ENCODE data around the gene GAS2L3. TPM values are rescaled to one million over a fixed set of nuclear protein-coding genes. Genes with fewer than 3 reads are reported as not detected.

Gene GAS2L3
- total RNA-seq, 1 experiment from 2014 or later: 47.4 TPM

DNA sequence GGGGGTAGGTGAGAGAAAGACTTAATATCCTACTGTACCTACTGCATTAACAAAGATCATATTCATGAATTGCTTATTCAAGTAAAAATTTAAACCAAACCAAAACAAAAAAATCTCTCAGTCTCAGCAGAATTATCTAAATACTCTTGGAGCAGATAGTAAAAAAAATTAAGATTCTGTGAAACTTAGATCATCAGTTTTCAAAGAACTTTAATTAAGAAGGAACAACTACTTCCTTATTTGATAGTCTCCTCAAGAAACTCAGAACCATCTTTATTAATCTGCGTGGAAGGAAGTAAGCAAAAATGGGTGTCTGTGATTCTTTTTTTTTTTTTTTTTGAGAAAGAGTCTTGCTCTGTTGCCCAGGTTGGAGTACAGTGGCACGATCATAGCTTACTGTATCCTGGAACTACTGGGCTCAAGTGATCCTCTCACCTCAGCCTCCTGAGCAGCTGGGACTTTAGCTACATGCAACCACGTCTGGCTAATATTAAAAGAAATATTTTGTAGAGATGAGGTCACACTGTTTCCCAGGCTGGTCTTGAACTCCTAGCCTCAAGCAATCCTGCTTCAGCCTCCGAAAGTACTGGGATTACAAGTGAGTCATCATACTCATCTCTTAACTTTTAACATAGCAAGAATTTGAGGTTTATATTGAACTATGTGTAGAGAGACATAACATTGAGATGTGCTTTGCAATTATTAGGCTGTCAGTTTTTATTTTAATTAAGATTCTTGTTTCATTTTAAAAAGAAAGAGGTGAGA is 37.4 kb downstream of the GAS2L3 start:
- no peaks in the 10 kb centered on the region for H3K9me3 ChIP-seq (ENCODE audit: control insufficient read depth, insufficient read depth, low read depth, low read length)
- no peak overlapping the region for H3K27ac ChIP-seq (ENCODE audit: low read length)
- ATAC-seq (no peak), DNase-seq (ENCODE audit: low read depth, low spot score) (no peak)
- no TSS peak for BruUV-seq (replicated peaks)
- peaks cover 7% of the 10 kb centered on the region; the same call in 1 of the 2 replicates for H3K36me3 ChIP-seq (ENCODE audit: control insufficient read depth, insufficient read depth, low read length)
- TF ChIP-seq CTCF (IDR thresholded peaks at IDR 0.05): no peak
- TF ChIP-seq, protein P1, sequence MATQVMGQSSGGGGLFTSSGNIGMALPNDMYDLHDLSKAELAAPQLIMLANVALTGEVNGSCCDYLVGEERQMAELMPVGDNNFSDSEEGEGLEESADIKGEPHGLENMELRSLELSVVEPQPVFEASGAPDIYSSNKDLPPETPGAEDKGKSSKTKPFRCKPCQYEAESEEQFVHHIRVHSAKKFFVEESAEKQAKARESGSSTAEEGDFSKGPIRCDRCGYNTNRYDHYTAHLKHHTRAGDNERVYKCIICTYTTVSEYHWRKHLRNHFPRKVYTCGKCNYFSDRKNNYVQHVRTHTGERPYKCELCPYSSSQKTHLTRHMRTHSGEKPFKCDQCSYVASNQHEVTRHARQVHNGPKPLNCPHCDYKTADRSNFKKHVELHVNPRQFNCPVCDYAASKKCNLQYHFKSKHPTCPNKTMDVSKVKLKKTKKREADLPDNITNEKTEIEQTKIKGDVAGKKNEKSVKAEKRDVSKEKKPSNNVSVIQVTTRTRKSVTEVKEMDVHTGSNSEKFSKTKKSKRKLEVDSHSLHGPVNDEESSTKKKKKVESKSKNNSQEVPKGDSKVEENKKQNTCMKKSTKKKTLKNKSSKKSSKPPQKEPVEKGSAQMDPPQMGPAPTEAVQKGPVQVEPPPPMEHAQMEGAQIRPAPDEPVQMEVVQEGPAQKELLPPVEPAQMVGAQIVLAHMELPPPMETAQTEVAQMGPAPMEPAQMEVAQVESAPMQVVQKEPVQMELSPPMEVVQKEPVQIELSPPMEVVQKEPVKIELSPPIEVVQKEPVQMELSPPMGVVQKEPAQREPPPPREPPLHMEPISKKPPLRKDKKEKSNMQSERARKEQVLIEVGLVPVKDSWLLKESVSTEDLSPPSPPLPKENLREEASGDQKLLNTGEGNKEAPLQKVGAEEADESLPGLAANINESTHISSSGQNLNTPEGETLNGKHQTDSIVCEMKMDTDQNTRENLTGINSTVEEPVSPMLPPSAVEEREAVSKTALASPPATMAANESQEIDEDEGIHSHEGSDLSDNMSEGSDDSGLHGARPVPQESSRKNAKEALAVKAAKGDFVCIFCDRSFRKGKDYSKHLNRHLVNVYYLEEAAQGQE (IDR thresholded peaks at IDR 0.05; ENCODE audit: insufficient read depth in 1 of 2, low read depth in 2 of 2, low read length in 1 of 2): no peak
- no peak for TF ChIP-seq TCF7L2 (IDR thresholded peaks at IDR 0.05; ENCODE audit: low read depth, low read length)
- no peak for TF ChIP-seq SIN3A (IDR thresholded peaks at IDR 0.05; ENCODE audit: borderline replicate concordance, insufficient read depth, low read depth, low read length)
- TF ChIP-seq POLR2AphosphoS5 (IDR thresholded peaks at IDR 0.05; ENCODE audit: low read depth, low read length): no peak
- in situ Hi-C loops (cut with HindIII; ENCODE audit: low pct_unique_long_range_greater_than_20kb, low sequenced_read_pairs) (no loop called here), intact Hi-C loops (cut with micrococcal nuclease; ENCODE audit: unreplicated experiment) (no loop called here)
- no peaks in the 10 kb centered on the region for H3K4me1 ChIP-seq (ENCODE audit: control insufficient read depth, insufficient read depth, low read length)
- ChIA-PET CTCF (no interaction called here), POLR2A (no interaction called here)
- H3K4me3 ChIP-seq (ENCODE audit: low read depth in 2 of 2, low read length in 2 of 2): no peak overlapping the region
- no peaks in the 10 kb centered on the region for H3K27me3 ChIP-seq (ENCODE audit: control insufficient read depth, insufficient read depth, low read length)

GRCh38 chr12:100612606-100613005 is 39.1 kb downstream of the GAS2L3 start:
- intact Hi-C loops (cut with micrococcal nuclease; ENCODE audit: unreplicated experiment) (no loop called here), in situ Hi-C loops (cut with HindIII; ENCODE audit: low pct_unique_long_range_greater_than_20kb, low sequenced_read_pairs) (no loop called here)
- Histone ChIP-seq H3K27ac (ENCODE audit: low read length) (no peak overlapping the region), H3K36me3 (ENCODE audit: control insufficient read depth, insufficient read depth, low read length) (peaks cover 10% of the 10 kb centered on the region; the same call in 1 of the 2 replicates), H3K4me1 (ENCODE audit: control insufficient read depth, insufficient read depth, low read length) (no peaks in the 10 kb centered on the region), H3K9me3 (ENCODE audit: control insufficient read depth, insufficient read depth, low read depth, low read length) (no peaks in the 10 kb centered on the region), H3K4me3 (ENCODE audit: low read depth in 2 of 2, low read length in 2 of 2) (no peak overlapping the region), H3K27me3 (ENCODE audit: control insufficient read depth, insufficient read depth, low read length) (no peaks in the 10 kb centered on the region)
- ATAC-seq (no peak), DNase-seq (ENCODE audit: low read depth, low spot score) (no peak)
- no TSS peak for BruUV-seq (replicated peaks)
- TF ChIP-seq POLR2AphosphoS5 (IDR thresholded peaks at IDR 0.05; ENCODE audit: low read depth, low read length) (no peak), CTCF (IDR thresholded peaks at IDR 0.05) (no peak)
- ChIA-PET POLR2A (no interaction called here), CTCF (no interaction called here)

Data from Panc1 (cell line).